MM.1S (cell line): ENCODE data around the gene MCM9.

Experiments used
- CTCF ChIP-seq: fragments of 300-600 bp; sonication (generic); IDR thresholded peaks from 2 replicates; pipeline ENCODE4 v1.5.1; 2016; ENCODE audit warnings: antibody characterized with exemption, low read length, mixed read lengths
- EZH2 ChIP-seq: fragments of 300-600 bp; sonication (generic); optimal IDR thresholded peaks from 2 replicates; pipeline ENCODE3; 2017; ENCODE audit warnings: low read depth, mild to moderate bottlenecking, antibody characterized with exemption, low read length, mixed read lengths

- TF ChIP-seq CTCF (no peak), EZH2 (no peak)
These were observed 341 bp upstream of the MCM9 start for GRCh38 chr6:118935331-118935668.
